GM19463 (cell line): ENCODE data around the gene OR8B8.
"Not testable (repeated sequence)": the region's sequence is repeated elsewhere in the genome, so short reads cannot be mapped to it uniquely, and the experiment has no call there.

ENCODE experiments used
- ATAC-seq: cut with Tn5 transposase; IDR thresholded peaks from one replicate; pipeline ENCODE4 v1.9.1; 2021; ENCODE audit warnings: mild to moderate bottlenecking, moderate library complexity; ENCODE audit not compliant: unreplicated experiment

The OR8B8 gene

GRCh38 chr11:124445646-124446150 is at the start of gene OR8B8:
Gene OR8B8, minus strand, starts transcription at chr11:124445696. Its CDS starts 4,611 bp downstream, at chr11:124441085.
- ATAC-seq = no peak

- ATAC-seq = no peak
Observed at GRCh38 chr11:124493016-124493655, 47.6 kb upstream of the OR8B8 start.

- ATAC-seq = no peak
Observed at GRCh38 chr11:124483422-124483821, 37.9 kb upstream of the OR8B8 start.

GRCh38 chr11:124482362-124483147 is 37.1 kb upstream of the OR8B8 start:
- no peak for ATAC-seq

- no peak for ATAC-seq
Observed at GRCh38 chr11:124481365-124482323, 36.1 kb upstream of the OR8B8 start.

- ATAC-seq = no peak
Observed at GRCh38 chr11:124479561-124479960, 34.1 kb upstream of the OR8B8 start.

- no peak for ATAC-seq
Observed at GRCh38 chr11:124475265-124475664, 29.8 kb upstream of the OR8B8 start.

- ATAC-seq = no peak
Observed at GRCh38 chr11:124474779-124475178, 29.3 kb upstream of the OR8B8 start.

- no peak for ATAC-seq
Observed at GRCh38 chr11:124474079-124474478, 28.6 kb upstream of the OR8B8 start.

GRCh38 chr11:124473476-124473875 is 28.0 kb upstream of the OR8B8 start:
- no peak for ATAC-seq

- ATAC-seq = no peak
Observed at GRCh38 chr11:124470561-124471227, 25.2 kb upstream of the OR8B8 start.

- ATAC-seq = no peak
Observed at GRCh38 chr11:124467381-124467927, 22.0 kb upstream of the OR8B8 start.

- no peak for ATAC-seq
Observed at GRCh38 chr11:124465368-124465767, 19.9 kb upstream of the OR8B8 start.

- no peak for ATAC-seq
Observed at GRCh38 chr11:124463990-124464389, 18.5 kb upstream of the OR8B8 start.

GRCh38 chr11:124463324-124463723 is 17.8 kb upstream of the OR8B8 start:
- ATAC-seq = no peak

GRCh38 chr11:124460459-124460858 is 15.0 kb upstream of the OR8B8 start:
- ATAC-seq = no peak

- not testable (repeated sequence) for ATAC-seq
Observed at GRCh38 chr11:124459379-124459778, 13.9 kb upstream of the OR8B8 start.

GRCh38 chr11:124454552-124454951 is 9.1 kb upstream of the OR8B8 start:
- ATAC-seq = no peak

GRCh38 chr11:124446916-124447315 is 1.4 kb upstream of the OR8B8 start:
- no peak for ATAC-seq

- ATAC-seq = no peak
Observed at GRCh38 chr11:124442847-124443246, 2.6 kb downstream of the OR8B8 start.
